ENCODE results near the gene ELOVL1.

The ELOVL1 gene

DNA sequence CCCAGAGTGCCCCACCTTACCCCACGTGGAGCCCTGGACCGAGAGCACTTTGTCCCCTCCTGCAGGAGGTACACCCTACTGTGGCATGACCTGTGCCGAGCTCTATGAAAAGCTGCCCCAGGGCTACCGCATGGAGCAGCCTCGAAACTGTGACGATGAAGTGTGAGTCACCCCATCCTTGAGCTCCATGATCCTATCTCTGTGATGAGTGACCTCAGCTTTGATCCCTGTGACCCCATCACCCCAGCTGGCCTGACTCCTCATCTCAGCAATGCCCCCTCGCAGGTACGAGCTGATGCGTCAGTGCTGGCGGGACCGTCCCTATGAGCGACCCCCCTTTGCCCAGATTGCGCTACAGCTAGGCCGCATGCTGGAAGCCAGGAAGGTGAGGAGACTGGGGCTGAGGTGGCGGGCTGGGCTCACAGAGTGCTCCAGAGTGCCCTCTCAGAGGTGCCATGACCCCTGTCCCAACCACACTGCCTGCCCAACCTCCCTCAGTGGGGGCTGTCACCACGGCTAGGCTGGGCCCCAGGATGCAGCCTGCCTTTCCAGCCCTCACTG, 46.4 kb downstream of the ELOVL1 start:
- Histone ChIP-seq H3K79me2 (ENCODE audit: insufficient read depth, low read length) (no peaks in the 10 kb centered on the region), H3K9ac (ENCODE audit: low read length) (no peak overlapping the region), H3K9me3 (ENCODE audit: insufficient read depth, low read length) (no peaks in the 10 kb centered on the region), H3K27me3 (ENCODE audit: low read length) (no peaks in the 10 kb centered on the region), H4K20me1 (ENCODE audit: low read depth, low read length) (no peaks in the 10 kb centered on the region), H3K27ac (ENCODE audit: low read depth, low read length) (no peak overlapping the region), H3K4me2 (ENCODE audit: low read depth, low read length, poor library complexity, severe bottlenecking) (no peak overlapping the region), H3K9me2 (replicated peaks; ENCODE audit: insufficient read depth, low read length) (no peaks in the 10 kb centered on the region), H2AFZ (ENCODE audit: low read depth, low read length, severe bottlenecking) (no peak overlapping the region), H3K4me3 (ENCODE audit: insufficient read depth, low read length, poor library complexity, severe bottlenecking) (no peak overlapping the region), H3F3A (ENCODE audit: insufficient read depth) (no peaks in the 10 kb centered on the region), H3K36me3 (ENCODE audit: low read length) (no peaks in the 10 kb centered on the region)
- no peak for TF ChIP-seq EZH2phosphoT487 (conservative IDR thresholded peaks at IDR 0.05; ENCODE audit: low read length)
- TF ChIP-seq, protein P1, sequence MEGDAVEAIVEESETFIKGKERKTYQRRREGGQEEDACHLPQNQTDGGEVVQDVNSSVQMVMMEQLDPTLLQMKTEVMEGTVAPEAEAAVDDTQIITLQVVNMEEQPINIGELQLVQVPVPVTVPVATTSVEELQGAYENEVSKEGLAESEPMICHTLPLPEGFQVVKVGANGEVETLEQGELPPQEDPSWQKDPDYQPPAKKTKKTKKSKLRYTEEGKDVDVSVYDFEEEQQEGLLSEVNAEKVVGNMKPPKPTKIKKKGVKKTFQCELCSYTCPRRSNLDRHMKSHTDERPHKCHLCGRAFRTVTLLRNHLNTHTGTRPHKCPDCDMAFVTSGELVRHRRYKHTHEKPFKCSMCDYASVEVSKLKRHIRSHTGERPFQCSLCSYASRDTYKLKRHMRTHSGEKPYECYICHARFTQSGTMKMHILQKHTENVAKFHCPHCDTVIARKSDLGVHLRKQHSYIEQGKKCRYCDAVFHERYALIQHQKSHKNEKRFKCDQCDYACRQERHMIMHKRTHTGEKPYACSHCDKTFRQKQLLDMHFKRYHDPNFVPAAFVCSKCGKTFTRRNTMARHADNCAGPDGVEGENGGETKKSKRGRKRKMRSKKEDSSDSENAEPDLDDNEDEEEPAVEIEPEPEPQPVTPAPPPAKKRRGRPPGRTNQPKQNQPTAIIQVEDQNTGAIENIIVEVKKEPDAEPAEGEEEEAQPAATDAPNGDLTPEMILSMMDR (IDR thresholded peaks at IDR 0.05; ENCODE audit: insufficient read depth, low read length, poor library complexity, severe bottlenecking), result no peak

DNA sequence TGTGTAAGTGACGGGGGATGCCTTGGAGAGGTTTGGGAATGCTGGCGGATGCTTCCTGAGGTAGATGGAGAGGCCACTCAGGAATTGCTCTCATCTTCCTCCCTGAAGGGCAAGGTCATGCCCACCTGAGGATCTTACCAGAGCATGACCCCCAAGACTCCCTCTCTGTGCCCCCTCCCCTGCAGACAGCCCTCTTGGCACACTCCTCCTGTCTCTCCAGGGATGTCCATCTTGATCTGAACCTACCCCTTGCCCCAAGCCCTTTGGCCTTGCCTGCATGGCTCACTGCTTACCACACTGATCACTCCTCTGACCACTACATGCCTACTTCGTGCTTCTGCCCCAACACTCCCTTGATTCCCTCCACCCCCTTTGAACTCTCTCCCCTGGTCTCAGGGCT, 48.0 kb downstream of the ELOVL1 start:
- Histone ChIP-seq H4K20me1 (ENCODE audit: low read depth, low read length) (no peaks in the 10 kb centered on the region), H3K9ac (ENCODE audit: low read length) (no peak overlapping the region), H3K27ac (ENCODE audit: low read depth, low read length) (no peak overlapping the region), H3K27me3 (ENCODE audit: low read length) (no peaks in the 10 kb centered on the region), H3K9me2 (replicated peaks; ENCODE audit: insufficient read depth, low read length) (no peaks in the 10 kb centered on the region), H3K79me2 (ENCODE audit: insufficient read depth, low read length) (no peaks in the 10 kb centered on the region), H3K9me3 (ENCODE audit: insufficient read depth, low read length) (no peaks in the 10 kb centered on the region), H3K4me2 (ENCODE audit: low read depth, low read length, poor library complexity, severe bottlenecking) (no peak overlapping the region), H2AFZ (ENCODE audit: low read depth, low read length, severe bottlenecking) (no peak overlapping the region), H3F3A (ENCODE audit: insufficient read depth) (no peaks in the 10 kb centered on the region), H3K4me3 (ENCODE audit: insufficient read depth, low read length, poor library complexity, severe bottlenecking) (no peak overlapping the region), H3K36me3 (ENCODE audit: low read length) (no peaks in the 10 kb centered on the region)
- TF ChIP-seq, protein P1 (IDR thresholded peaks at IDR 0.05; ENCODE audit: insufficient read depth, low read length, poor library complexity, severe bottlenecking), result no peak
- TF ChIP-seq EZH2phosphoT487 (conservative IDR thresholded peaks at IDR 0.05; ENCODE audit: low read length), result no peak

DNA sequence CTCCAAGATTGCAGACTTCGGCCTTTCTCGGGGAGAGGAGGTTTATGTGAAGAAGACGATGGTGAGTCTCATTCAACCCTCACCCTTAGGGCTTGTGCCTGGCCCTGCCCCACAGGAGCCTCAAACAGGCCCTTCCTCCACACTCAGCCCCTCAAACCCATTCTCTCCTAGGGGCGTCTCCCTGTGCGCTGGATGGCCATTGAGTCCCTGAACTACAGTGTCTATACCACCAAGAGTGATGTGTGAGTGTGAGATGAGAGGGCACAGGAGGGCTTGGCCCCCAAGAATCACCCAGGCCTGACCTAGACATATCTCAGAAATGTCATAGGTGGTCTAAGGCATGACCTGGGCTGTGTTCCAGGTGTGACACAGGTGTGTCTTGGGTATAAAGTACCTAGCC, 48.5 kb downstream of the ELOVL1 start:
- Histone ChIP-seq H4K20me1 (ENCODE audit: low read depth, low read length) (no peaks in the 10 kb centered on the region), H3K9me3 (ENCODE audit: insufficient read depth, low read length) (no peaks in the 10 kb centered on the region), H3K9ac (ENCODE audit: low read length) (no peak overlapping the region), H3K27me3 (ENCODE audit: low read length) (no peaks in the 10 kb centered on the region), H3K4me3 (ENCODE audit: insufficient read depth, low read length, poor library complexity, severe bottlenecking) (no peak overlapping the region), H2AFZ (ENCODE audit: low read depth, low read length, severe bottlenecking) (no peak overlapping the region), H3K79me2 (ENCODE audit: insufficient read depth, low read length) (no peaks in the 10 kb centered on the region), H3F3A (ENCODE audit: insufficient read depth) (no peaks in the 10 kb centered on the region), H3K36me3 (ENCODE audit: low read length) (no peaks in the 10 kb centered on the region), H3K4me2 (ENCODE audit: low read depth, low read length, poor library complexity, severe bottlenecking) (no peak overlapping the region), H3K9me2 (replicated peaks; ENCODE audit: insufficient read depth, low read length) (no peaks in the 10 kb centered on the region), H3K27ac (ENCODE audit: low read depth, low read length) (no peak overlapping the region)
- TF ChIP-seq, protein P1 (IDR thresholded peaks at IDR 0.05; ENCODE audit: insufficient read depth, low read length, poor library complexity, severe bottlenecking), result no peak
- no peak for TF ChIP-seq EZH2phosphoT487 (conservative IDR thresholded peaks at IDR 0.05; ENCODE audit: low read length)
